ENCODE measurements around the gene FXN.

Gene FXN

GRCh38 chr9:69078581-69078980 lies 43.0 kb downstream of the FXN start:
- TF ChIP-seq CTCF (IDR thresholded peaks at IDR 0.05; ENCODE audit: insufficient read depth, missing control alignments): no peak
- FAIRE-seq (no peak), DNase-seq (ENCODE audit: insufficient read length, low spot score) (no peak)

DNA sequence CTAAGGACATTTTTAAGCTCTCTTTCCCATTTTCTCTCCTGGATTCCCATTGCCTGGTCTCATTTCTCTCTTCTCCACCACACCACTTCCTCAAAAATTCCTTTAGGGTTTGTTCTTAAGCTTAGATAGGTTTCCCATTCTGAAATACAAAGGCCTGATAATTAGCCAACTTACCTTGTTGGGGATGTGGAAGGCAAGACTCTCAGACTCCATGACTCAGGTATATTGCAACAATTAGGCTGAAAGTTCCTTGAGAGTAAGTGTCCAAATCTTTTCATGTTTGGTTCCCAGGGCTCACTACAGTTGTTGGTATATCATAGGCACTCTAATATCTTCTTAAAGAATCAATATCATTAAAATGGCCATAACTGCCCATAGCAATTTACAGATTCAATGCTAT lies 43.6 kb downstream of the FXN start:
- no peak for TF ChIP-seq CTCF (IDR thresholded peaks at IDR 0.05; ENCODE audit: insufficient read depth, missing control alignments)
- no peak for FAIRE-seq
- DNase-seq (ENCODE audit: insufficient read length, low spot score): no peak

DNA sequence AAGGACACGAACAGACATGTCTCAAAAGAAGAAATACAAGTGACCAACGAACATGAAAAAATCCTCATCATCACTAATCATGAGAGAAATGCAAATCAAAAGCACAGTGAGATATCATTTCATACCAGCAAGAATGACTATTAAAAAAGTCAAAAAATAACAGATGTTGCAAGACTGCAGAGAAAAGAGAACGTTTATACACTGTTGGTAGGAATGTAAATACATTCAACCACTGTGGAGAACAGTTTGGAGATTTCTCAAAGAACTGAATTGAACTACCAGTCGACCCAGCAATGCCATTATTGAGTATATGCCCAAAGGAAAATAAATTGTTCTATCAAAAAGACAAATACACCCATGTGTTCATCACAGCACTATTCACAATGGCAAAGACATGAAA lies 45.7 kb downstream of the FXN start:
- FAIRE-seq: no peak
- DNase-seq (ENCODE audit: insufficient read length, low spot score): no peak
- TF ChIP-seq CTCF (IDR thresholded peaks at IDR 0.05; ENCODE audit: insufficient read depth, missing control alignments): no peak

- no peak for FAIRE-seq
- no peak for TF ChIP-seq CTCF (IDR thresholded peaks at IDR 0.05; ENCODE audit: insufficient read depth, missing control alignments)
- DNase-seq (ENCODE audit: insufficient read length, low spot score): no peak
Measured at GRCh38 chr9:69083321-69083720, 47.8 kb downstream of the FXN start.

- DNase-seq (ENCODE audit: insufficient read length, low spot score) (no peak), FAIRE-seq (no peak)
- no peak for TF ChIP-seq CTCF (IDR thresholded peaks at IDR 0.05; ENCODE audit: insufficient read depth, missing control alignments)
Measured at GRCh38 chr9:69085569-69086283, 50.2 kb downstream of the FXN start.

DNA sequence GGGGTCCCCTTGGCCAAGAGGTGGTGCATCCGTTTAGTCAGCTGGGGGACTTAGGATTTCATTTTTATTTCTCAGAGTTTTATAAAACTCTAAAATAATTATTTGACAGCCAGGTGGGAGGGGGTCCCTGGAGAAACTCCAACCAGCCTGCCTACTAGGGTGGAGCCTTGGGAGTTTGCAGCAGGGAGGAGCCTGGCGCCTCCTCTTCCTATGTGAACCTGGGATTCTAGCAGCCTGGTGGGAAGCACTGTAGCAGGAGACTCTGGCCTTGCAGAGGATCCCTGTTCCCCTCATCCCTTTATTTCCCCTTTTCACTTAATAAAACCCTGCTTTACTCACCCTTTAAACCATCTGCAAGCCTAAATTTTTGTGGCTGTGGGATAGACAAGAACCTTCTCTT lies 50.8 kb downstream of the FXN start:
- FAIRE-seq: no peak
- DNase-seq (ENCODE audit: insufficient read length, low spot score): no peak
- TF ChIP-seq CTCF (IDR thresholded peaks at IDR 0.05; ENCODE audit: insufficient read depth, missing control alignments): no peak

DNA sequence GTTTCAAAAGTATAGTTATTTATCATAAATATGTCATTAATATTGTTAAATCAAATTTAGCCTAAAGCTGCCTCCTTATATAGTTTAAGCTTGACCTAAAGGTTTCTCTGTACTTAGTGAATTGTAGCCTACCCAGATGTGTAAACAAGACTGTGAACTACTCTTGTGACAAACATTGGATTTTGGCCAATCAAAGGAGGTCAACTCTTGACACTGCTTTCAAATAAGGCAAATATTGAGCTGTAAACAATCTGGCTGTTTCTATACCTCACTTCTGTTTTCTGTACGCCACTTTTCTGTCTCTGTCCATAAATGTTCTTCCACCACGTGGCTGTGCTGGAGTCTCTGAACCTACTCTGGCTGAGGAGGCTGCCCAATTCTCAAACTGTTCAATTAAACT lies 51.2 kb downstream of the FXN start:
- TF ChIP-seq CTCF (IDR thresholded peaks at IDR 0.05; ENCODE audit: insufficient read depth, missing control alignments): no peak
- DNase-seq (ENCODE audit: insufficient read length, low spot score) (no peak), FAIRE-seq (no peak)
